ENCODE results near the gene ATP5F1E. TPM values are rescaled to one million over a fixed set of nuclear protein-coding genes. Genes with fewer than 3 reads are reported as not detected.

Gene ATP5F1E
- total and polyA plus RNA-seq, 2 donors (not counting 3 experiments of a cell fraction or from before 2014, with no cell fraction given): 29.0 to 107 TPM

DNA sequence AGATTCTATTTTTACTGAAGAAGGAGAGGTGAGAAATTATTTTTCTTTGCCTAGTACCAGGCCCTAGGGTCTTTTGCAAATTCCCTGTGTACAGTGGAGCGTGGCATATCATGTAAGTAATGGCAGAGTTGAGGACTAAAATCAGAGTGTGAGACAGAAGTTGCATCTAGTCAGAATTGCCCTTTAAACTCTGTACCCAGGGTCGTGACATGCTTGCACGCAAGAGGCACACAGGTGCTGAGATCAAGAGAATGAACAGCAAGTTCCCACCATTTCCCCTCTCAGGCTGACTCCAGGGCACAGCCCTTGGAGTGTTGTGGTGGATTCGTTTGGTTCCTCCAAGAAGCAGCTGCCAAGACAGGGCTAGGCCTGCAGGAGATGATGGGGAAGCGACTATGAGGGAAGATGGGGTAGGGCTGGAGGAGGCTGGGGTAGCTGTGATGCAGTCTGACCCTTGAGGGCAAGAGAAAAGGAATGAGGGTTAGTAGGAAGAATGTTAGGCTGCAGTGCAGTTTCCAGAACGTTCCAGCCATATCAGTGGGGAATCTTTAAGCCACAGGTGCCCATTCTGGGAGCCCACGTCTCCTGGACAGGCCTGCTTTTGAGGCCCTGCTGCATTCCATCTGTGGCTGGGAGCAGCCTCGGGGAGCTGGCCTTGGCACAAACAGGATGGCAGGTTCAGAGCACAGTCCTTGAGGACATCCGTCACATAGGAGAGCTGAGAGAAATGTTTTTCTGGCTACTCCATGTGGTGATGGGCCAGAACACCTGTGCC lies 44.2 kb downstream of the ATP5F1E start:
- POLR2A ChIA-PET: no interaction called here
- CTCF ChIA-PET: no interaction called here

More for the DNA sequence above, 44.2 kb downstream of the ATP5F1E start:
- H3K79me2 ChIP-seq (ENCODE audit: control insufficient read depth, insufficient read depth, low read length): peaks cover 31% of the 10 kb centered on the region
- intact Hi-C loops (cut with micrococcal nuclease): loop anchor here (10.0 kb wide), 1 partner anchor 237 kb away; no protein-coding TSS in a partner anchor
- H3K4me2 ChIP-seq (ENCODE audit: insufficient read depth, low read length): no peak overlapping the region
- no peaks in the 10 kb centered on the region for H3K27me3 ChIP-seq (ENCODE audit: control insufficient read depth in 2 of 2, insufficient read depth in 2 of 2, low read length in 2 of 2)
- no peaks in the 10 kb centered on the region for H4K20me1 ChIP-seq (replicated peaks; ENCODE audit: control insufficient read depth, extremely low read depth, insufficient read depth, low read length)
- no peak overlapping the region for H3K4me3 ChIP-seq (replicated peaks in 1 of 3; ENCODE audit: insufficient read depth in 1 of 3, low read depth in 1 of 3, low read length in 3 of 3)
- dilution Hi-C loops (cut with MboI; ENCODE audit: extremely low pct_ligation_motif_present, low sequenced_read_pairs): no loop called here
- H3K9me1 ChIP-seq (replicated peaks; ENCODE audit: control insufficient read depth, extremely low read depth, insufficient read depth, low read length): no peaks in the 10 kb centered on the region
- H2AFZ ChIP-seq (ENCODE audit: low read depth, low read length): no peak overlapping the region
- H3K27ac ChIP-seq (ENCODE audit: insufficient read depth, low read depth, low read length): no peak overlapping the region
- no TSS peak for BruUV-seq (replicated peaks)
- no peaks in the 10 kb centered on the region for H3K4me1 ChIP-seq (ENCODE audit: control insufficient read depth, extremely low read depth, insufficient read depth, low read length)
- FAIRE-seq (no peak), DNase-seq (ENCODE audit: low read depth, low spot score) (no peak)
- H3K9ac ChIP-seq (replicated peaks; ENCODE audit: extremely low read depth, insufficient read depth, low read length): no peak overlapping the region
- TF ChIP-seq GATA2 (IDR thresholded peaks at IDR 0.05; ENCODE audit: insufficient read depth, insufficient read length, low read depth, low read length) (no peak), POLR2AphosphoS5 (IDR thresholded peaks at IDR 0.05; ENCODE audit: insufficient read depth, low read depth, low read length) (no peak), JUN (IDR thresholded peaks at IDR 0.05; ENCODE audit: borderline replicate concordance, insufficient read depth, insufficient read length, low read depth) (no peak), MYC (IDR thresholded peaks at IDR 0.05; ENCODE audit: low read depth, low read length) (no peak), POLR2A (IDR thresholded peaks at IDR 0.05; ENCODE audit: low read depth, low read length) (no peak), FOS (IDR thresholded peaks at IDR 0.05; ENCODE audit: borderline replicate concordance, insufficient read depth, low read length) (no peak), EZH2 (IDR thresholded peaks at IDR 0.05; ENCODE audit: borderline replicate concordance, low read depth, low read length, severe bottlenecking) (no peak)
- TF ChIP-seq, protein P1, sequence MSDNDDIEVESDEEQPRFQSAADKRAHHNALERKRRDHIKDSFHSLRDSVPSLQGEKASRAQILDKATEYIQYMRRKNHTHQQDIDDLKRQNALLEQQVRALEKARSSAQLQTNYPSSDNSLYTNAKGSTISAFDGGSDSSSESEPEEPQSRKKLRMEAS (IDR thresholded peaks at IDR 0.05; ENCODE audit: insufficient read depth, insufficient read length): no peak
- TF ChIP-seq, protein P2, sequence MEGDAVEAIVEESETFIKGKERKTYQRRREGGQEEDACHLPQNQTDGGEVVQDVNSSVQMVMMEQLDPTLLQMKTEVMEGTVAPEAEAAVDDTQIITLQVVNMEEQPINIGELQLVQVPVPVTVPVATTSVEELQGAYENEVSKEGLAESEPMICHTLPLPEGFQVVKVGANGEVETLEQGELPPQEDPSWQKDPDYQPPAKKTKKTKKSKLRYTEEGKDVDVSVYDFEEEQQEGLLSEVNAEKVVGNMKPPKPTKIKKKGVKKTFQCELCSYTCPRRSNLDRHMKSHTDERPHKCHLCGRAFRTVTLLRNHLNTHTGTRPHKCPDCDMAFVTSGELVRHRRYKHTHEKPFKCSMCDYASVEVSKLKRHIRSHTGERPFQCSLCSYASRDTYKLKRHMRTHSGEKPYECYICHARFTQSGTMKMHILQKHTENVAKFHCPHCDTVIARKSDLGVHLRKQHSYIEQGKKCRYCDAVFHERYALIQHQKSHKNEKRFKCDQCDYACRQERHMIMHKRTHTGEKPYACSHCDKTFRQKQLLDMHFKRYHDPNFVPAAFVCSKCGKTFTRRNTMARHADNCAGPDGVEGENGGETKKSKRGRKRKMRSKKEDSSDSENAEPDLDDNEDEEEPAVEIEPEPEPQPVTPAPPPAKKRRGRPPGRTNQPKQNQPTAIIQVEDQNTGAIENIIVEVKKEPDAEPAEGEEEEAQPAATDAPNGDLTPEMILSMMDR (IDR thresholded peaks at IDR 0.05; ENCODE audit: extremely low read depth in 1 of 2, insufficient read depth in 1 of 2, low read depth in 1 of 2, low read length in 2 of 2): no peak
- H3K36me3 ChIP-seq (ENCODE audit: control insufficient read depth in 2 of 2, extremely low read depth in 1 of 2, insufficient read depth in 2 of 2, low read length in 2 of 2): peaks cover 24 to 43% of the 10 kb centered on the region in 2 experiments
- no peaks in the 10 kb centered on the region for H3K9me3 ChIP-seq (replicated peaks; ENCODE audit: control insufficient read depth, insufficient read depth, low read length)

Measured in endothelial cell of umbilical vein (primary cell).